DMS53 treated with DMSO at 0.1 percent for 48 hours (cell line): ENCODE measurements around the gene PRELID2.
"Not testable (repeated sequence)": the region's sequence is repeated elsewhere in the genome, so short reads cannot be mapped to it uniquely, and the experiment has no call there.

Source experiments
- DNase-seq: peaks from one replicate; lab custom pipeline; 2025; ENCODE audit not compliant: unreplicated experiment; lab: John Stamatoyannopoulos, UW

The PRELID2 gene

DNA sequence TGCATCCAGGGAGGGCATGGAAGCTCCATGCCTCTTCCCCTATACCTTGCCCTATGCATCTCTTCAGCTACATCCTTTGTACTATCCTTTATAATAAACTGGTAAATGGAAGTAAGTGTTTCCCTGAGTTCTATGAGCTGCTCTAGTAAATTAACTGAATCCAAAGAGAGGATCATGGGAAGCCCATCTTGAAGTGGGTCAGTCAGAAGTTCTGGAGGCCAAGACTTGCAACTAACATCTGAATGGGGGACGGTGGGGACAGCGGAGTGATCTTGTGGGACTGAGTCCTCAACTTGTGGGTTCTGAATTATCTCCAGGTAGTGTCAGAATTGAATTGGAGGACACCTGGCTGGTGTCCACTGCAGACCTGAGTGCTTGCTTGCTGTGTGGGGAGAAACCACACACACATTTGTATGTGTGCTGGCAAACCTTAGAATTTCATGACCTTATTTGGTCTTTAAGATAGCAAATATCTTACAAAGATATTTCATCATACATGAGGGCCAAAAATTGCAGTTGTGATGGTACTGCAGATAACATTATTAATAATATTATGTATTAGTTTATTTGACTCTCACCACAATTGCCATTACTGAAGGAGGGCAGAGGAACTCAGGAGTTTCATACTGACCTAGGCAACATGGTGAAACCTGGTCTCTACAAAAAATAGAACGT, 5.5 kb upstream of the PRELID2 start:
- DNase-seq, result no peak

DNA sequence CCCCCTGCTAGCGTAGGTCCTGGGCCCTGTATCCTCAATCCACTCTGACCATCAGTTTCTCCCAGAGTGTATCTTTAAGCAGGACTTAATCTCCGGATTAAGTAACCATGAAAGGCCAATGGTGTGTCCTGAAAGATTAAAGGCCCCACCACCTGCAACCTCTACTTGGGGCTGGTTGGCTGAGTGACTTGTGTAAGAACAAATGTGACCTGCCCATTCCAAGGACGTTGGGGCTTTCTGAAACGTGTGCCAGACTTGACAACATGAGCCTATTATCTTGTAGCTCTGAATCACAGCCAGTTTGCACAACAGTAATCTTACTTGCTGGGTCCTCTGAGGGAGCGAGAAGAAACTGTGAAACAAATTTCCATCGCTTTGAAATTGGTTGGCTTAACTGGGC, 3.1 kb upstream of the PRELID2 start:
- DNase-seq, result no peak

DNA sequence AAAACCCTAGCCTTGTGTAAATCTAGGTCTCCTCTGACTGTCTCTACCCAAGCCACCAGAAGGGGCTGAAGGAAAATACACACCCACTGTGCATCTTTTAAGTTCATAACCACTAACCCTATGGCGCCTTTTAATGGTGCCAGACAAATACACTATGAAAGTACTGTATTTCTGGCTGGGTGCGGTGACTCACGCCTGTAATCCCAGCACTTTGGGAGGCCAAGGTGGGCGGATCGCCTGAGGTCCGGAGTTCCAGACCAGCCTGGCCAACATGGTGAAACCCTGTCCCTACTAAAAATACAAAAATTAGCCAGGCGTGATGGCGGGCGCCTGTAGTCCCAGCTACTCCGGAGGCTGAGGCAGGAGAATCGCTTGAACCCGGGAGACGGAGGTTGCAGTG, 1.1 kb upstream of the PRELID2 start:
- not testable (repeated sequence) for DNase-seq

DNA sequence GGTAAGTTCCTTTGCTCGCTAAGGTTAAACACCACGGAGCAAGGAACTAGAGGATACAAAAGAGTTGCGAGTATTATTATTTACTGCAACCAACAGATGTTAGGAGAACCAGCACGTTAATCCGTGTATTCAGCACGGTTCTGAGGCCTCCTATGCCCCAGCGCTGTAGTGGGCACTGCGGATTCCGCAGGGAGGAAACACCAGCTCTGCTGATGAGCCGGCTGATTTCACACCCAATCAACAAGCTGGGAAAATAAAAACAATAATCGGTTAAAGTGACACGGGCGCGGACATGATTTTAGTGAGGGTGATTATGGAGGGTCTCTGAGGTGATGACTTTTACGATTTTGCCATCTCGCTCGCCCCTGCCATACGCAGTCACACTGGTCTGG, 702 bp upstream of the PRELID2 start:
- no peak for DNase-seq

DNA sequence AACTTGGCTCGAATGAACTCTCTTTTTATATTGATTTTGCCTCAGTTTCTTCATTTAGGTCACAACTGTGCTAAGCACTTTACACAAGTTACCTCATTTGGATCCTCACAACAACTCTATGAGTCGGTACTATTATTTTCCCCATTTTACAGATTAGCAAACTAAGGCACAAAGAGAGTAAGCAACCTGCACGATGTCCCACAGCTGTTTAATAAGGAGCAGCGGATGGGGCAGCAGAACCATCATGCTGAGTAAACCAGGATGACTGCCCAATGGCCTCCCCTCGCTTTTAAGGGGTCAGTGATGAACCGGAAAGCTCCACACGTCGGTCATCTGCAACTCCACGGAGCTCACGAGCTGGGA, 607 bp downstream of the PRELID2 start:
- no peak for DNase-seq

DNA sequence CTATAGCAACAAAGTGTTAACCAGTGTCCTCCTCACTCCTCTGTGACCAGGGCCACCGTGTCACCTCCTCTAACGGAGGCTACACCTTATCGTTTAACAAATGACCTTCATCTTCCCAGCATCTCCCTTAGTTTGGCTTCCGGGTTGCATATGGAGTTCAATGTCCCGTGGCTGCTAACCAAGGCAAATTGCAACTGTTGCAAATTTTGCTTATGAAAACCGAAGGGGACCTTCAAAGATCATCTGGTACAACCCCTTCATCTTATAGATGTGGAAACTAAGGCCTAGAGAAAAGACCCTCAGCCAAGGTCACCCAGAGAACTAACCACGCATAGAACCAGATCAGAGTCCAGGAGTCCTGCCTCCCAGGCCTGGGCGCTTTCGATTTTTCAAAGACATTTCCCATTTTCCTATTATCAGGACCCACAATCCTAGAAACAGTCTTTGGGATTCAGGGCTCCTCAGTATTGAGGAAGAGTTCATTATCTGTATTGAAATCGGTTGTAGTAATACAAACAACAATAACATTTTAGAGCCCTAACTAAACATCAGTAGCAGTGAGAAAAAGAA, 1.4 kb downstream of the PRELID2 start:
- no peak for DNase-seq

DNA sequence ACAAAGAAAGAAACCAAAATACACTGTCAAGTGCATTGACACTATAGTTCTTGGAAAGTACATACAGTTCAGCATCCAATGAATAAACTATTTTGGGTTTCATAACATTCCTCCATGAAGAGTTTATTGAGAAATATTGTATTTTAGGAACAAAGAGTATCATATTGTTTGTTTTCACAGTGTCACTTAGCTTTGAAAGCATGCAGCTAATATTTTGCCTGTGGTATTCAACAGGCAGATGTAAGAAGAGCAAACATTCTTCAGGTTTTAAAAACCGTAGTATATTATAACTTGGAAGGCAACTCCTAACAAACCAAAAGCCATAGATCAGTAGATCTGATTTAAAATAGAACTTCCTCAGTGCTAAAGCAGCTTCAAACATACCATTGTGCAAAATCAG, 4.5 kb downstream of the PRELID2 start:
- no peak for DNase-seq

DNA sequence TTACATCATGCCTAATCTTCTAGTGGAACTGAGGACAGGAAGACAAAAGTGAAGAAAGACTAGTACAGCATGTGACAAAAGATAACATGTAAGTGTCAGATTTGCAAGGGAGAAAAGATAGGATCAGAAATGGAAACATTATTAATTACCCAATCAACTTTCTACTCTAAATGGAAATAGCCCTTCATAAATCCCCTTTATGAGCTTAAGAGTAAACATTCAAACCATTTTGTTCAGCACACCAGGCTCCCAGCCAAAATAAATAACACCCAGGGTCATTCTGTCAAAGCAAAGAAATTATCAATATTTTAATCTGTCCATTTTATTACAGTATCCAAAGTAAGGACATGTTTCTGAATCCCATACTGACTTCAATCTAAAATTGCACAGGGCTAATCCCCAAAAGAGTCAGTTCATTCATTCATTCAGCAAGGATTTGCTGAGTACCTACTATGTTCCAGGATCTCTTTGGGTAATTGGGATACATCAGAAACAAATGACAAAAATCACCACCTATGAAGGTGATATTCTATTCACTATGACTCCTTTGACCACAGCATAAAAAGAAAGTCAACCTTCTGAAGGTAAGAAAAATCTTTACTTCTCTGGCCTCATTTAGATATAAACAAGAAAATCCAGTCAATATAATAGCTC, 5.3 kb downstream of the PRELID2 start:
- DNase-seq, result peak; percentile 18

DNA sequence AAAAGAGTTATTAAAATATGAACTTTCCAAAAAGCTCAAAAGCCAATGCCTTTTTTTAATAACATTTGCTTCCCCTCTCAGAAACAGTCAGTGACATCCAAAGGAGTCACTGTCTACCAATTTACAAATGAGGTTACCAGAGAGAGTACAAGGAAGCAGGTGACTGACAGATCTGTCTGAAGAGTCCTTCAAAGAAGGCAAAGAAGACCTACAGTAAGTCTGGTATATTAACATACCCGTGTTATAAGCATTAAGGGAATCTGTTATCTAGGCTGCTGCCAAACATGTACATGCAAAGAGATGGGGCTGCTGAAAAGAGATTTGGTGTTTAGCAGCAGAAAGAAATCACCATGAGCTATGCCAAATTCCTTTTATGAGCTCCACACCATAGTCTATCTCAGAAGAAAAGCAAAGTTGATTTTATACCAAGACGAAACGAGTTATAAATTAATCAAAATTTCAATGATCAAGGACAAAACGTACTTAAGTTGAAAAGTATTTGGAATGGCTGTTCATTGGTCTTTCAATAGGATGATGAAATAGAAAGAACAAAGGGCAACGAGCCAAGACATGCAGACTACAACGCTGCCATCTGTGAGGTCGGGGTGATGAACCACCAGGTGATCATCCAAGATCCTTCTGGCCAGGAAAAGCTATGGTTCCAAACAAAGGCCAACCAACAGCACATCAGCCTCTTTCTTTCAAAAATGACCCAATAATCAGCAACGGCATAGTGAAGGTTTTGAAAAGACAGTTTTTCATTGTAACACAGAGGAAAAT, 8.1 kb downstream of the PRELID2 start:
- no peak for DNase-seq

DNA sequence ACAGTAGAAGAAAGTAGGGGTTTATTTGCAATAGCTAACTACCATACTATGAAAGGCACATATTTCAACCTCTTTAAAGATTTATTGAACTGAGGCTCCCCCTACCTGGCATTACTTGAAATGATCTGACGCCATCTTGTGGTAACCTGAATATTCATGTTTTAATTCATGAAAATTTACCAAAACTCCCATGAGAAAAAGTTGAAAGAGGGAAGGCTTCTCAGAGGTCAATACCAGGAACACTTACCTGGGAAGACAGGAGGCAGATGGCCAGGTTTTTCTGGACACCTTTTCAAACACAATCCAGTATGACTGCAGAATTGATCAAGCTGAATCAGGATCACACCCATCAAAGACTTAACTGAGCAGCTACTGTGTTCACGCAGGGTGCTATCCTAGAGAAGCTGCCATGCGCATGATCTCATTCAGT, 9.4 kb downstream of the PRELID2 start:
- peak; percentile 73 for DNase-seq

DNA sequence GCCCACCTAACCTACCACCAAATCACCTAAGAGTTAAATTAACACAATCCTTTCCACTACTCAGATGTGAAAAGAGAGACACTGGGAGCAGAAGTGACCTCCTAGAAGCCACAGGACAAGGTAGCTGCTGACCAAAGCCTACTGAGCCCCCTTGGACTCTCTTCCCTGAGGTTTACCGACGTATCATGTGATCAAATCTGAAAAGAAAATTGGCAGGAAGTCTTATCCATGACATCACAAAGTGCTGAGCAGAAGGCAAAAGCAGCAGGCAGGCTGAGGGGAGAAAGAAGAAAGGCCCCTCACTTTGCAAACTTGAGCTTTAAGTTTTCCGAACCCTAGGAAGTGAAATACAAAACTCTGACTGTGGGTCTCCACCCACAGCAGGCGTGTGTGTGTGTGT, 11.1 kb downstream of the PRELID2 start:
- no peak for DNase-seq

DNA sequence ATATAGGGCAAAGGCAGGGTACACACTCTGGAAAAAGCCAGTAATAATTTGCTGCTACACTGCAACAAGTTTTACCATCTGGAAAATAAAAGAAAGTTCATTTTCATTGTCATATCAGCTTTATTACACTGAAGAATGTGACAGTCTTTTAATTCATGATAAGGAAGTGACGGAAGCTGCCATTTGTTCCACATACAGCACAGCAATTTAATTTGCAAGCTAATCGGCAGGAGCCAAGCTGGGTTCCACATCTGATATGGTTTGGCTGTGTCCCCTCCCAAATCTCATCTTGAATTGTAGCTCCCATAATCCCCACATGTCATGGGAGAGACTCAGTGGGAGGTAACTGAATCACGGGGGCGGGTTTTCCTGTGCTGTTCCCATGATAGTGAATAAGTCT, 16.5 kb downstream of the PRELID2 start:
- no peak for DNase-seq

DNA sequence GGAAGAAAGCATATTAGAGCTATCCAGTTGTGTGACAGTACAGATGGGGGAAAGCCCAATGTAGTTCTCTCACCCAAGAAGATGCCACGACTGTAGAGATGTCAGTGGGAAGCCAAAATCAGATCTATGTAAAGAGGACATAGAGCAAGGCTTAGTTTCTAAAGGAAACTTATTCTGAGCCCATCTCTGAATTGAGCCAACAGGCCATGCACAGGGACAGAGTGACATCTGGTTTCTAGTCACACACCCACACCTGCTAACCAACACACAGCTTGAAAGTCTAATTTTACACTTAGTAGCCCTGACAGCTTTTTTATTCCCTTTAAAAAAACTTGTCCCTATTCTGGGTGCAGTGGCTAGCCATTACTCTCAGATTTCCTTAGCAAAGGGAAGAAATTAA, 22.3 kb downstream of the PRELID2 start:
- DNase-seq, result no peak

DNA sequence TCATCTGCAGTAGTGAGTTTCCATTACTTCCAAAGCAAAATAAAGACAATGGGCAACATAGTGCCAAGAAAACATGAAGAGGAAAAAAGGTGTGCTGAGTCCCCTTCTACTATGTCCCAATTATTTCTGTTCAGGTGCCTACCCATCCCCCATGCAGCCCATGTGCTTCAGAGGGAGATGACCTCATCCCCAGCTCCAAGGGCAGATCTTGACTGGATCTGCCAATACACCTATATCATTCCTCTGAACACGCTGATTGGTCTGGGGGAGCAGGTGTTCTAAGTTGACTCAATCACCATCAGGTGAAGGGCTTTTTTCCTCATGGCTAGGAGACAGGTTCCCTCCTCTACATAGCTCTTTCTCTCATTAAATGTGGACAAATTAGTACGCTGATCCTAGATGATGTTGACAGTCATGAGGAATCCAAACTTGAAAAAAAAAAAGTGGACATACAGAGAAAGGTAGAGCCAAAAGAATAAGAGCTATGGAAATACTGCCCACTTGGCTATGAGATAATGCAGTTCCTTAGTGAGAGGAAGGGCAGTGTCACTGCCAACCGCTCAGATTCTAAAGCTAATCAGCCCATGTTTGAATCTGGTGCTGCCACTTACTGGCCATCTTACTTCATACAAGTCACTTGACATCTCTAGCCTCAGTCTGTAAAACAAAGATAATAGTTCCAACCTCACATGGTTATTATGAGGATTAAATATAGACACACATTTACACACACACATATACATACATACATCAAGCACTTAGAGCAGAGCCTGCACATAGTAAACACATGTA, 23.1 kb downstream of the PRELID2 start:
- peak; percentile 96 for DNase-seq

DNA sequence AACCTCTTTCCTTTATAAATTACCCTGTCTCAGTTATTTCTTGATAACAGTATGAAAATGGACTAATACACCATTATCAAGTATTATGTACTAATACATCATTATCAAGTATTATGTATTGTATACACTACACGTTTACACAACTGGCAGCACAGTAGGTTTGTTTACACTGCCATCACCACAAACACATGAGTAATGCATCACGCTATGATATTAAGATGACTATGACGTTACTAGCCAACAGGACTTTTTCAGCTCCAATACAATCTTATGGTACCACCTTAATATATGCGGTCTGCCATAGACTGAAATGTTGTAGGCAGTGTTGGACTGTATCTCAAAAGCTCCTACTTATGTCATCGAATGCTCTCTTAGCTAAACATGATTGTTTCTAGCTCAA, 28.2 kb downstream of the PRELID2 start:
- peak; percentile 82 for DNase-seq

DNA sequence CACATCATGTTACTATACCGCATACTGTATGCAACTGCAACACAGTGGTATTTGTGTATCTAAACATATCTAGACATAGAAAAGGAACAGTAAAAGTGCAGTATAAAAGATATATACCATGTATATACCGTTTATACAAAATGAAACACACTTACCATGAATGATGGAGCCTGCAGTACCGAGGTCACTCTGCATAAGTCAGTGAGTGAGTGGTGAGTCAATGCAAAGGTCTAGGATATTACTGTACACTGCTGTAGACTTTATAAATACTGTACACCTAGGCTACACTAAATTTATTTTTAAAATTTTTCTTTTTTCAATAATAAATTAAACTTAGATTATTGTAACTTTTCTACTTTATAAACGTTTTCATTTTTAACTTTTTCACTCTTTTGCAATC, 29.3 kb downstream of the PRELID2 start:
- DNase-seq, result no peak

DNA sequence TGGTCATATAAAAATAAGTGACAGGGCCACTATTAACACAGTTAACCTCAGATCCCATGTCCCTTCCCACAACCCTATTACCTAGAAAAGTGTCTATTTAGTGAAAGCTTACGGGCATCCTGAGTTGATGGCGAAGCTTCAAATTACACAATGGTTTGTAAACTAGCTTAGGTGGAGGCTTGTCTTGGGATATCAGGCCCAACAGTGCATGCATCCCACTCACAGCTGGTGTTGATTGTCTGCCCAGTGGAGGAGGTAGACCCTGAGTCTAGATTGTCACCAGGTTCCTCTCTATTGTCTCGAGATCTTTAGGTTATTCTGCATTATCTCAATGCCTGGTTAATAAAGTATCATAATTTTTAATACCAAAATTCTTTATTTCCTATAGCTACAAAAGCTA, 30.4 kb downstream of the PRELID2 start:
- no peak for DNase-seq

DNA sequence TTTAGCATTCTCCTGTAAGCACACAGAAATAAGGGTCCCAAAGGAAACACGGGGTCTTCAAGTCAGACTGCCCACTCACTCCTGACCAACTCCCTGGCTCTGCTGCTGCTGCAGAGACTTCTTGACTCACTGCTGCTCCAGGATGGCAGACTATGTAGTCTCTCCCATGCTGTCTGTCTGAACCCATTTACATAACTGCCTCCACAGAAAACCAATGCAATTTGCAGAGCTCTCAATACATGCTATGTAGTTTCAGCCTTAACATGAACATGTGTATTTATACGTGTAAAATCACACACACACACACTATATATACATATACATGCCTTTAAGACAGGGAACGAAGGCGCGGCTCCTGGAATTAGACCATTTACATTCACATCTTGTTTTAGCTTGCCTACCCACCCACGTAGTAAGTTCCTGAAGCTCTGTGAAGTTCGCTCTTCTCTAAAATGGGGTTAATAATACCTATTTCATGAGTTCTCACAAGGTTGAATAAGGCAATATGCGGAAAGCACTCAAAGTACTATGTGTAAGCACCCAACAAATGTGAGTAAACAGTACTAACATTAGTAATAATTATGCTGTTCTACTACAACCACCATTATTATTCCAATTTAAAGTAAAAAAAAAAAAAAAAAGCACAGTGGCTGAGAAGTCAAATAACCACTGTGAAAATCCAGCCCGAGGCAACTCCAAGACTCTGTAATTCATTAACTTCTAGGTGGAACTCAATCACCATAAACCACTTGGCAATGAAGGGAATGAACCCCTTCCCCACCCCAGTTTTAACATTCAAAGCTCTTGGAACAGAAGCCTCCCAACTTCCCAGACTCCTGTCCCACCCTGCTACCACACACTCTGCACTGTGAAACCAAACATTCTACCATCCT, 31.8 kb downstream of the PRELID2 start:
- DNase-seq, result no peak

DNA sequence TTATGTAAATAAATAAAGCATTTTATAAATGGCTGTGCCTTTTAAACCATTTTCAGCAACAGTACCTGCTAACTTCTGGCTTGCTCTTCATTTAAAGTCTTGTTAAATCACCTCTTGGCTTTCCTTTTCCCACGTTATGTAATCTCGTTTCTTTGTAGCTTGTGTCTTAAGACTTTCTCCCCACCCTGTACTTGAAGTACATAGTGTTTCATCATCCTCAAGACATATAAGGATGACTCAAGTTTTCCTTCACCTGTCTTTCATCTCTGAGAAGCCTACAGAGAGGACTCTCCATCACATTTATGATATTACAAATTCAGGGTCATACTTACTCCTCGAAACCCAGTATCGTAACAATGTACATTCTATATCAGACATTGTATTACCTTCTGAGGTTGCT, 33.9 kb downstream of the PRELID2 start:
- no peak for DNase-seq

DNA sequence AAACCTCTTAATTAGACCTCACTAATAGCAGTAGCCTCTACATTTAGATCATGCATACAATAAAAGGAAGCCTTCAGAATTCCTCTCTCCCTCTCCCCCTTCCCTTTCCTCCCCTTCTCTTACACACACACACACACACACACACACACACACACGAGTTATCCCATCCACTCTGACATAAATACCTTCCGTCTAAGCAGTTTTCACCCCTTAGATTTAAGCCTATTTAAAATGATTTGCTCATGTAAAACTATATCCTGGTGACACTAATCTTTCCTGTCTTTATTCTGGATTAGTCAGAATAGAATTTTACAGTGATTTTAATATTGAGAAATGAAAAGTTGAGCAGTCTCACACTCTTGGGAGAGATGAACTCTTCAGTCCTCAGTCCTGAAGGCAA, 35.0 kb downstream of the PRELID2 start:
- no peak for DNase-seq
